Keratinocyte (primary cell): Measurements from ENCODE around the gene DEPP1. TPM values are rescaled to one million over a fixed set of nuclear protein-coding genes. Genes with fewer than 3 reads are reported as not detected.

Source experiments
- DNase-seq: peaks from one replicate; pipeline ENCODE4 v3.0.0-alpha.2; 2011; ENCODE audit warnings: low read depth, missing footprints, low spot score
- FAIRE-seq: peaks from 2 replicates; lab custom pipeline; 2011; peaks lifted over from hg19 to GRCh38; lab: Jason Lieb, UNC
- H2AFZ ChIP-seq: 2 replicates; pipeline ENCODE4 v1.6.0; 2012; ENCODE audit warnings: low read length, control low read depth, inconsistent platforms; ENCODE audit not compliant: control insufficient read depth
- H3K27ac ChIP-seq: 2 replicates; pipeline ENCODE4 v1.5.1; 2011; ENCODE audit warnings: low read length; ENCODE audit not compliant: control insufficient read depth, insufficient read depth
- H3K27me3 ChIP-seq: 3 replicates; pipeline ENCODE4 v1.6.0; 2011; ENCODE audit warnings: low read length; ENCODE audit not compliant: control insufficient read depth, insufficient read depth; ENCODE audit errors: extremely low read depth
- H3K36me3 ChIP-seq, 2 experiments: 2 replicates in 1 of 2; 3 replicates in 1 of 2; pipeline ENCODE4 v1.5.1; 2011; ENCODE audit warnings: low read length in 2 of 2, mild to moderate bottlenecking in 1 of 2; ENCODE audit not compliant: control insufficient read depth in 2 of 2, insufficient read depth in 2 of 2; ENCODE audit errors: extremely low read depth in 1 of 2
- H3K4me1 ChIP-seq: 3 replicates; pipeline ENCODE4 v1.5.1; 2011; ENCODE audit warnings: low read length; ENCODE audit not compliant: control insufficient read depth, insufficient read depth; ENCODE audit errors: extremely low read depth
- H3K4me2 ChIP-seq: 3 replicates; pipeline ENCODE4 v1.6.0; 2011; ENCODE audit warnings: low read depth, low read length; ENCODE audit not compliant: control insufficient read depth, insufficient read depth; ENCODE audit errors: extremely low read depth
- H3K4me3 ChIP-seq, 3 experiments: fragments of 200-600 bp in 1 of 3; sonication (generic) in 1 of 3; 2 replicates in 2 of 3; 3 replicates in 1 of 3; pipeline ENCODE4 v1.5.1; 2011 to 2016; ENCODE audit warnings: low read length in 3 of 3, mild to moderate bottlenecking in 3 of 3, control low read depth in 2 of 3, inconsistent platforms in 1 of 3, low read depth in 1 of 3, mixed read lengths in 1 of 3, mixed run types in 1 of 3, moderate library complexity in 1 of 3; ENCODE audit not compliant: control insufficient read depth in 2 of 3, insufficient read depth in 2 of 3; ENCODE audit errors: extremely low read depth in 1 of 3
- H3K79me2 ChIP-seq: 2 replicates; pipeline ENCODE4 v1.6.0; 2012; ENCODE audit warnings: low read length; ENCODE audit not compliant: control insufficient read depth, insufficient read depth
- H3K9ac ChIP-seq: 3 replicates; pipeline ENCODE4 v1.6.0; 2011; ENCODE audit warnings: low read length; ENCODE audit not compliant: control insufficient read depth, insufficient read depth; ENCODE audit errors: extremely low read depth
- H3K9me1 ChIP-seq: 3 replicates; pipeline ENCODE4 v1.6.0; 2011; ENCODE audit warnings: low read length; ENCODE audit not compliant: control insufficient read depth, insufficient read depth; ENCODE audit errors: extremely low read depth
- H3K9me3 ChIP-seq: 2 replicates; pipeline ENCODE4 v1.5.1; 2012; ENCODE audit warnings: low read depth, low read length; ENCODE audit not compliant: control insufficient read depth
- H4K20me1 ChIP-seq: 3 replicates; pipeline ENCODE4 v1.6.0; 2011; ENCODE audit warnings: low read length; ENCODE audit not compliant: control insufficient read depth, insufficient read depth; ENCODE audit errors: extremely low read depth
- EZH2 ChIP-seq: IDR thresholded peaks from one replicate; pipeline ENCODE4 v1.6.1; 2012; ENCODE audit warnings: inconsistent platforms, mild to moderate bottlenecking, low read length, moderate library complexity
- dilution Hi-C: fragments of 300-500 bp; cut with MboI; formaldehyde crosslinking; loops from one replicate; pipeline ENCODE4 v1.7.0; 2020; ENCODE audit warnings: low sequenced_read_pairs; ENCODE audit not compliant: extremely low pct_ligation_motif_present
- polyA plus RNA-seq, 5 experiments: library from polyadenylated mRNA; depleted of rRNA in 3 of 5; stranded (reverse) in 3 of 5; stranded (forward) in 1 of 5; unstranded in 1 of 5; fragments of >200 nt; gene quantifications; 1 replicate in 1 of 5; 2 replicates in 3 of 5; 3 replicates in 1 of 5; pipeline versions ENCODE4 v1.2.1 to v1.2.3, GENCODE V29; 2011 to 2012; ENCODE audit warnings: missing spikeins in 2 of 5, low read depth in 1 of 5, low replicate concordance in 1 of 5
- TF ChIP-seq, protein P1 (sequence below), 3 experiments: IDR thresholded peaks in 1 of 3; conservative IDR thresholded peaks in 1 of 3; optimal IDR thresholded peaks in 1 of 3; 2 replicates in 2 of 3; 3 replicates in 1 of 3; pipeline versions ENCODE3 to v1.5.1; 2011; ENCODE audit warnings: low read length in 3 of 3, mild to moderate bottlenecking in 3 of 3, moderate library complexity in 2 of 3, control low read depth in 1 of 3, inconsistent platforms in 1 of 3; ENCODE audit not compliant: insufficient read depth in 2 of 3; ENCODE audit errors: extremely low read depth in 1 of 3

Gene DEPP1
- polyA plus RNA-seq, 1 donor (not counting 4 experiments of a cell fraction or from before 2014, with no cell fraction given): 1.2 TPM

- peak overlapping the region; percentile 89 for H3K4me2 ChIP-seq
- peak overlapping the region; percentile 84 for H2AFZ ChIP-seq
- H3K79me2 ChIP-seq: no peaks in the 10 kb centered on the region
- no peaks in the 10 kb centered on the region for H3K9me3 ChIP-seq
- no peaks in the 10 kb centered on the region for H4K20me1 ChIP-seq
- peak overlapping the region; percentile 8 to 58 (median 28) for H3K4me3 ChIP-seq
- dilution Hi-C loops: no loop called here
- H3K27ac ChIP-seq: no peak overlapping the region
- TF ChIP-seq, protein P1, sequence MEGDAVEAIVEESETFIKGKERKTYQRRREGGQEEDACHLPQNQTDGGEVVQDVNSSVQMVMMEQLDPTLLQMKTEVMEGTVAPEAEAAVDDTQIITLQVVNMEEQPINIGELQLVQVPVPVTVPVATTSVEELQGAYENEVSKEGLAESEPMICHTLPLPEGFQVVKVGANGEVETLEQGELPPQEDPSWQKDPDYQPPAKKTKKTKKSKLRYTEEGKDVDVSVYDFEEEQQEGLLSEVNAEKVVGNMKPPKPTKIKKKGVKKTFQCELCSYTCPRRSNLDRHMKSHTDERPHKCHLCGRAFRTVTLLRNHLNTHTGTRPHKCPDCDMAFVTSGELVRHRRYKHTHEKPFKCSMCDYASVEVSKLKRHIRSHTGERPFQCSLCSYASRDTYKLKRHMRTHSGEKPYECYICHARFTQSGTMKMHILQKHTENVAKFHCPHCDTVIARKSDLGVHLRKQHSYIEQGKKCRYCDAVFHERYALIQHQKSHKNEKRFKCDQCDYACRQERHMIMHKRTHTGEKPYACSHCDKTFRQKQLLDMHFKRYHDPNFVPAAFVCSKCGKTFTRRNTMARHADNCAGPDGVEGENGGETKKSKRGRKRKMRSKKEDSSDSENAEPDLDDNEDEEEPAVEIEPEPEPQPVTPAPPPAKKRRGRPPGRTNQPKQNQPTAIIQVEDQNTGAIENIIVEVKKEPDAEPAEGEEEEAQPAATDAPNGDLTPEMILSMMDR (optimal IDR thresholded peaks at IDR 0.05 in 1 of 3, IDR thresholded peaks at IDR 0.05 in 1 of 3, conservative IDR thresholded peaks at IDR 0.05 in 1 of 3; ENCODE audit: extremely low read depth in 1 of 3, insufficient read depth in 2 of 3, low read length in 3 of 3): no peak
- no peak for TF ChIP-seq EZH2
- H3K4me1 ChIP-seq: peaks cover 24% of the 10 kb centered on the region
- H3K9ac ChIP-seq: peak overlapping the region; percentile 38
- FAIRE-seq (no peak), DNase-seq (no peak)
- no peaks in the 10 kb centered on the region for H3K36me3 ChIP-seq
- no peaks in the 10 kb centered on the region for H3K9me1 ChIP-seq
- H3K27me3 ChIP-seq: no peaks in the 10 kb centered on the region
These were observed 4.5 kb downstream of the DEPP1 start for GRCh38 chr10:44974082-44974627.

DNA sequence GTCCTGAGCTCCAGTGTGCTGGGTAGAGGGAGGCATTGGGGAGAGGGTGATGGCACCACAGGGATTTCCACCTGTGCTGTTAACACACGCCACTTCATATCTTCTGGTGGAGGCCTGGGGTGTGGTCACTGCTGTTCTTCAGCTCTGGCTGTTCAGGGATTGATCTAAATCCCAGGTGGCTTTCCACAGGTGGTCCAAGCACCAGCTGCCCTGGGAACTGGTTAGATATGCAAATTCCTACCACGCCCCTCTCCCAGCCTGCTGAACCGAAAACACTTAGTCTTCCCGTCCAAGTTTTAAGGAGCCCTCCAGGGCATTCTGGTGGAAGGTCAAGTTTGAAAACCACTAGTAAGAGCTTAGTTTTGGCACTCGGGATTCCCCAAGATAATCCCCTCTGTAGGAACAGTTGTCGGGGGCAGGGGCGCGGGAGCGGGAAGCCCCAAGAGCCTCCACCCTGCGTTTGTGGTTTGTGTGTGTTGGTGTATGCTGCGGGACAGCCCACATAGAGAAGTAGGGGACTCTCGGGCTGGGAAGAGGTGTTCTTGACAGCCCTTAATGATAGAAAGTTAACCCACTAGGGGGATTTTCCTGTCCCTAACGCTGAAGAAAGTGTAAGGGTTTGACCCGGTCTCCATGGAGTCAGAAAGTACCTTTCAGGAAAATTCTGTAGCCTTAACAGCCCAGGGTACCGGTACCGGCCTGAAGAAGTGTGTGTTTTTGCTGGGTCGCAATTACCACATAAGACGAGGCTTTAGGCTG is 5.1 kb downstream of the DEPP1 start:
- Histone ChIP-seq H3K9me3 (no peaks in the 10 kb centered on the region), H3K9me1 (no peaks in the 10 kb centered on the region), H3K4me2 (no peak overlapping the region), H3K4me1 (peaks cover 17% of the 10 kb centered on the region), H3K9ac (no peak overlapping the region), H3K27me3 (no peaks in the 10 kb centered on the region), H3K4me3 (no peak overlapping the region), H3K36me3 (no peaks in the 10 kb centered on the region), H3K79me2 (no peaks in the 10 kb centered on the region), H3K27ac (no peak overlapping the region), H4K20me1 (no peaks in the 10 kb centered on the region), H2AFZ (no peak overlapping the region)
- TF ChIP-seq, protein P1 (optimal IDR thresholded peaks at IDR 0.05 in 1 of 3, IDR thresholded peaks at IDR 0.05 in 1 of 3, conservative IDR thresholded peaks at IDR 0.05 in 1 of 3; ENCODE audit: extremely low read depth in 1 of 3, insufficient read depth in 2 of 3, low read length in 3 of 3): no peak
- TF ChIP-seq EZH2: no peak
- no peak for DNase-seq
- no peak for FAIRE-seq
- dilution Hi-C loops: no loop called here
